ENCODE measurements around the gene FBXO34.

The FBXO34 gene

GRCh38 chr14:55248411-55248810 lies 22.8 kb upstream of the FBXO34 start:
- no peak for TF ChIP-seq CTCF (IDR thresholded peaks at IDR 0.05; ENCODE audit: control insufficient read depth, insufficient read depth, low read depth, low read length, missing control alignments)
- H3K4me3 ChIP-seq (ENCODE audit: control insufficient read depth, low read depth, low read length), result no peak overlapping the region
- no peak for DNase-seq (ENCODE audit: low read depth)

- no peak for TF ChIP-seq CTCF (IDR thresholded peaks at IDR 0.05; ENCODE audit: control insufficient read depth, insufficient read depth, low read depth, low read length, missing control alignments)
Observed at GRCh38 chr14:55249423-55249822, 21.8 kb upstream of the FBXO34 start.

GRCh38 chr14:55253276-55253675 lies 17.9 kb upstream of the FBXO34 start:
- no peak overlapping the region for H3K4me3 ChIP-seq (ENCODE audit: control insufficient read depth, low read depth, low read length)
- TF ChIP-seq CTCF (IDR thresholded peaks at IDR 0.05; ENCODE audit: control insufficient read depth, insufficient read depth, low read depth, low read length, missing control alignments), result no peak
- no peak for DNase-seq (ENCODE audit: low read depth)

More at GRCh38 chr14:55249423-55249822, 21.8 kb upstream of the FBXO34 start:
- DNase-seq (ENCODE audit: low read depth), result no peak
- H3K4me3 ChIP-seq (ENCODE audit: control insufficient read depth, low read depth, low read length), result no peak overlapping the region

- no peak for DNase-seq (ENCODE audit: low read depth)
- no peak for TF ChIP-seq CTCF (IDR thresholded peaks at IDR 0.05; ENCODE audit: control insufficient read depth, insufficient read depth, low read depth, low read length, missing control alignments)
Observed at GRCh38 chr14:55254581-55254980, 16.6 kb upstream of the FBXO34 start.

DNA sequence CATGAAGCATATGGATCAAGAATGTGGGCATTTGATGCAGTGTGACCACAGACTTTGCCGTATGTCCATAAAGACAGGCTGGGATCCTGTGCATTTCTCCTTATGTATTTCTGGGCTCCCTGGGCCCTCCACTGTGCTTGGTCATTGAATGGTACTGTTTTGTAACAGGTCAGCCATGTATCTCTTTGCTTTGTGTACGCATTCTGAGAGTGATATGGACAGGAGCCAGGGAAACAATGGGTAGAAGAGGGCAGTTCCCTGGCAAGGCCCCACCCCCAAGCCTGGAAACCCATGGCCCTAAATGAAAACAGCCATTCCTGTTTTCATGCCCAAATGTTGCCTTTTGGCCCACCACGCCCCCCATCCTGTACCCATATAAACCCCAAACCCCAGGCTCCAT lies 15.2 kb upstream of the FBXO34 start:
- no peak for TF ChIP-seq CTCF (IDR thresholded peaks at IDR 0.05; ENCODE audit: control insufficient read depth, insufficient read depth, low read depth, low read length, missing control alignments)
- no peak overlapping the region for H3K4me3 ChIP-seq (ENCODE audit: control insufficient read depth, low read depth, low read length)
- DNase-seq (ENCODE audit: low read depth), result no peak

More at GRCh38 chr14:55254581-55254980, 16.6 kb upstream of the FBXO34 start:
- H3K4me3 ChIP-seq (ENCODE audit: control insufficient read depth, low read depth, low read length), result no peak overlapping the region

DNA sequence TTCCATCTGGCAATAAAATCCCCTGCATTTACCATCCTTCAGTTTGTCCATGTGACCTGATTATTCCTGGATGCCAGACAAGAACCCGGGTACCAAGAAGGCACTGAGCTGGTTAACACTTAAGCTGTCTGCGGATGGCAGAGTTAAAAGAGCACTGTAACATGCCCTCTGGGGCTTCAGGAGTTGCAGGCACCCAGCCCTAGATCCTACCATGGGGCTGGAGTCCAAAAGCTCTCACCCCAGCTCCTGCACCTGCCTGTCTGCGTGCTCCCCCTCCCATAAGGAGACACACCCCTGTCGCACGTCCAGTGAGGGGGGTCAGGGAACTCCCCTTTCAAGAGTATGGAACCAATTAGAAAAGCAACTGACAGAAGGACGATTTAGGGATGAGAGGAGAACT lies 14.6 kb upstream of the FBXO34 start:
- no peak overlapping the region for H3K4me3 ChIP-seq (ENCODE audit: control insufficient read depth, low read depth, low read length)
- no peak for DNase-seq (ENCODE audit: low read depth)
- no peak for TF ChIP-seq CTCF (IDR thresholded peaks at IDR 0.05; ENCODE audit: control insufficient read depth, insufficient read depth, low read depth, low read length, missing control alignments)

DNA sequence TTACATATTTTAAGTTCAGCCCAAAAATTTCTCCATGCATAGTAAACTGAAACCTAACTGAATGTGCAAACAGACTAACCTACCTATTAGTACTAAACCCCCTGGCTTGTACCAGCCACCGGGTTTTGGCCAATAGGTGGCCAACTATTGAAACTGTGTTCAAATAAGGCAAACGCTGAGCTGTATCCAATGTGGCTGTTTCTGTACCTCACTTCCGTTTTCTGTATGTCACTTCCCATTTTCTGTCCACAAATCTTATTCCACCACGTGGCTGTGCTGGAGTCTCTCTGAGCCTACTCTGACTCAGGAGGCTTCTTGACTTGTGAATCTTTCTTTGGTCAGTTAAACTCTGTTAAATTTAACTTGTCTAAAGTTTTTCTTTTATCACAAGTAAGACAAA lies 6.0 kb upstream of the FBXO34 start:
- H3K4me3 ChIP-seq (ENCODE audit: control insufficient read depth, low read depth, low read length), result no peak overlapping the region
- no peak for DNase-seq (ENCODE audit: low read depth)
- no peak for TF ChIP-seq CTCF (IDR thresholded peaks at IDR 0.05; ENCODE audit: control insufficient read depth, insufficient read depth, low read depth, low read length, missing control alignments)
